T-helper 1 cell treated with Interleukin-12 subunit alpha and Interleukin-12 subunit beta and Interleukin-4 antibody, amounts not matched to agents 30 μg/mL and 1 μg/mL, for 36 hours (primary cell): ENCODE data around the gene ANK3.

ENCODE experiments used
- H3K27ac Mint-ChIP-seq: one replicate; pipeline ENCODE4 v1.8.0; 2021; ENCODE audit warnings: mild to moderate bottlenecking, mixed read lengths
- H3K27me3 Mint-ChIP-seq: one replicate; pipeline ENCODE4 v1.8.0; 2021; ENCODE audit warnings: low read depth, mixed read lengths
- H3K36me3 Mint-ChIP-seq: one replicate; pipeline ENCODE4 v1.8.0; 2021; ENCODE audit warnings: low read depth, mixed read lengths
- H3K4me1 Mint-ChIP-seq: one replicate; pipeline ENCODE4 v1.8.0; 2021; ENCODE audit warnings: low read depth, mixed read lengths
- H3K4me3 Mint-ChIP-seq: one replicate; pipeline ENCODE4 v1.8.0; 2021; ENCODE audit warnings: mild to moderate bottlenecking, moderate library complexity, mixed read lengths
- H3K9me3 Mint-ChIP-seq: one replicate; pipeline ENCODE4 v1.8.0; 2021; ENCODE audit warnings: mixed read lengths

ANK3 gene

DNA sequence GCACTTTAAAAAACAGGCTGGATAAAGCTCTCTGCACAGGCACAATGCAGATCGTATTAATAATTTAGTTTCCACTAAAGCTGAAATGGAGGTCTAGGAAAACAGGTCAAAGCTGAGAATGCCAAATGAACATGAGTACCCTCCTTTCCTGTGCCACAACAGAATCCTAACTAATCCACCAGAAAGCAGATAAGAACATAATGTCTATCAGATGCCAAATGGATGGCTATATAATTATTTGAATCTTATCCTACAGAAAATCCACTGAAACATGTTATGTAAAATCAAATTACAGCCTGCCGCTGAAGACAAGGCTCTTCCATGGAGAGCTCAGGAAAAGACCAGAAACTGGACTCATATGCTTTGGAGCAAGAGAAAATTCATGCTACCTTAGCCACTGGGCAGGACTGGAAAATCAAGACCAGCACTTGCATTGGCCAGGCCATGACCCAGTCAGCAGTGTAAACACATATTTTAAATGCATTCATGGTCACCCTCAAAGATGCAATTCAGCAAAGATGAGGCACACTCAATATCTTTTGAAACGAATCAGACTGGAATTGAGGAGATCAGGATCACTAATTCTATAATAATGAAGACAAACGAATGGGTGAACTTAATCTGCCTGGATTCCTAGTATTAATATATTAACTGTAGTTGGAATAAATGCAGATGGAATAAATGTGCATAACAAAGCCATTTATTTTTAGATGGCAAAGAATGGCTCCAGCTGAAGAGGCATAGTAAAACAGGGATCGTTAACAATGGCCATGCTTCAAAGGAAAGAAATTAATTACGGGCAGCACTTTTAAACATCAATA is 13.2 kb downstream of the ANK3 start:
- H3K4me3 Mint-ChIP-seq = no peak overlapping the region
- peaks cover 6% of the 10 kb centered on the region for H3K4me1 Mint-ChIP-seq
- no peaks in the 10 kb centered on the region for H3K27me3 Mint-ChIP-seq
- no peaks in the 10 kb centered on the region for H3K9me3 Mint-ChIP-seq
- H3K36me3 Mint-ChIP-seq = peaks cover 4% of the 10 kb centered on the region
- no peak overlapping the region for H3K27ac Mint-ChIP-seq

DNA sequence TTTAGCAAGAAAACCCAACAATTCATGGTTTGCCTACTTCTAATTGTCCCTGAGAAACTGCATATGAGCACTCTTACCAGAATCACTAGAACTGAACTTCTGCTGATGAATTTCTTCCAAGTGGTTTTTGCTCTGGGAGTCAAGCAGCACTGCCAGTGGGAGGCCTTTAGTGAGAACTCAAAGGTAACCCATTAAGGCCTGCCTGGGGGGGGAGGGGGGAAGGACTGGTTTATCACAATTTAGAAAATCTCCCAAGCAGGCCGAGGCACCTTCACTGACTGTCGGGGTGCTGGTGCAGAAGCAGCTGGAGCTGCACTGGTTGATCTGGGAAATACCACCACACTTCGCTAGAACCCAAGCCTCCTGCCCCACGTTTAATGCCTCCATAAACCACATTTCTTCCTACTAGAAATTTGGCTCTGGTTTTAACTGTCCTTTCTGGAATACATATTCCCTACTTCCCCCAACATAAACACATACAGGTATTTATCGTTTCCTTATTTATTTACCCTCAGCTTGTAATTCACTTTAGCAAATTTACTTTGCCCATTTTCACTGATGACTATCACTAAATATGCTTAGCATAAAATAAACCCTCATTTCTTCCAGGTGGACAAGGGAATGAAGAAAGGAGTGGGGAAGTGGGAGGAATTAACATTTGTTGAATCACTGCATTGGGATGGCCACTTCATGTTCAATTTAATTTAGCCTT is 14.2 kb downstream of the ANK3 start:
- no peaks in the 10 kb centered on the region for H3K9me3 Mint-ChIP-seq
- H3K4me3 Mint-ChIP-seq = no peak overlapping the region
- H3K4me1 Mint-ChIP-seq = peaks cover 6% of the 10 kb centered on the region
- no peak overlapping the region for H3K27ac Mint-ChIP-seq
- no peaks in the 10 kb centered on the region for H3K27me3 Mint-ChIP-seq
- H3K36me3 Mint-ChIP-seq = peaks cover 4% of the 10 kb centered on the region

DNA sequence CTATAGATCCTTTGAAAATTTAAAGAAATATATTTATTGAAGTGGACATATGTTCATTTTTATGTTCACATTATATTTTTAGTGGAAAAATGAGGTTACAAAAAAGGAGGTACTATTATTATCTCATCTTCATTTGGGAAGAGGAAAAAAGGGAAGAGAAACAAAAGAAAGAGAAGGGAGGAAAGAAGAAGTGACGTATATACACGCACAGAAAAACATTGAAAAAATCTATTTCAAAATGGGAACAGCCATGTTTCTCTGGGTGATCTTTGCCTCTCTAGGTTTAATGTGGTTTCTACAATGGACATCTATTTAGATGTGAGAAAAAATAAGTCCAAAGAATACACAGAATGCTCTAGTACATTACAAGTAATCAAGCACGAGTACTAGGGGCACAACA is 14.8 kb downstream of the ANK3 start:
- Mint-ChIP-seq H3K4me3 (no peak overlapping the region), H3K27ac (no peak overlapping the region), H3K36me3 (peaks cover 4% of the 10 kb centered on the region), H3K9me3 (no peaks in the 10 kb centered on the region), H3K4me1 (peaks cover 6% of the 10 kb centered on the region), H3K27me3 (no peaks in the 10 kb centered on the region)

DNA sequence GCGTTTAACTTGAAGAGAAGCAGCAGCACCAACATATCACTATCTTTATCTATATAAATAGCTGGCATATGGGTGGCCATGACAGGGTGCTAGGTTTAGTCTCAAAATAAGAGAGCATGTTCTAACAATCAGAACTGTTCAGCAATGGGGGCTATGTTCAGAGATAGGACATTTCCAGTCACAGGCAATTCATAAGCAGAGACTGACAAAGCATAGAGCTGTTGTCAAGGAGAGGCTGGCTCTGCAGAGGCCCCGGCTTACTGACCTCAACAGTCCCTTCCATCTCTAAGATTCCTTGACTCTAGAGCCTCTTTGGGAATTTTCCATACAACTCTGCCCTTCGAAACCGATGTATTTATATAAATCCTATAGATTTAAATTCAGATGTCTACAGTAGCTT is 17.2 kb downstream of the ANK3 start:
- H3K9me3 Mint-ChIP-seq = no peaks in the 10 kb centered on the region
- H3K36me3 Mint-ChIP-seq = peaks cover 4% of the 10 kb centered on the region
- no peak overlapping the region for H3K27ac Mint-ChIP-seq
- H3K4me3 Mint-ChIP-seq = no peak overlapping the region
- H3K27me3 Mint-ChIP-seq = no peaks in the 10 kb centered on the region
- H3K4me1 Mint-ChIP-seq = no peaks in the 10 kb centered on the region

DNA sequence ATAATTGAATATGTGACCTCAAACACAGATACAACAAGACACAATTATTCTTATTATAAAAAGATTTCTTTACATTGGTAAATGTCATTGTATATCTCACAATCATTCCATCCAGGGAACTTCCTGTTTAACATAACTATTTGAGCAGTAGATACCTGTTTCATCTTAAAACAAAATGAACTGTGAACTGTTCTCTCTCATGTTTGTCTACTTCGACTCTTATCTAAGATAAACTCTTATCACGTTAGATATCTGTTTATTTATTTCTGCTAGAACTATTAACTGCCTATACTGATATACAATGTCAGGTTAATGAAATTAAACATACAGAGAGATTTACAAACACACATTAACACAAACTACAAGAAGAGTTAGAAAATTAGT is 20.1 kb downstream of the ANK3 start:
- Mint-ChIP-seq H3K27ac (no peak overlapping the region), H3K9me3 (no peaks in the 10 kb centered on the region), H3K36me3 (peaks cover 4% of the 10 kb centered on the region), H3K4me3 (no peak overlapping the region), H3K27me3 (no peaks in the 10 kb centered on the region), H3K4me1 (no peaks in the 10 kb centered on the region)

DNA sequence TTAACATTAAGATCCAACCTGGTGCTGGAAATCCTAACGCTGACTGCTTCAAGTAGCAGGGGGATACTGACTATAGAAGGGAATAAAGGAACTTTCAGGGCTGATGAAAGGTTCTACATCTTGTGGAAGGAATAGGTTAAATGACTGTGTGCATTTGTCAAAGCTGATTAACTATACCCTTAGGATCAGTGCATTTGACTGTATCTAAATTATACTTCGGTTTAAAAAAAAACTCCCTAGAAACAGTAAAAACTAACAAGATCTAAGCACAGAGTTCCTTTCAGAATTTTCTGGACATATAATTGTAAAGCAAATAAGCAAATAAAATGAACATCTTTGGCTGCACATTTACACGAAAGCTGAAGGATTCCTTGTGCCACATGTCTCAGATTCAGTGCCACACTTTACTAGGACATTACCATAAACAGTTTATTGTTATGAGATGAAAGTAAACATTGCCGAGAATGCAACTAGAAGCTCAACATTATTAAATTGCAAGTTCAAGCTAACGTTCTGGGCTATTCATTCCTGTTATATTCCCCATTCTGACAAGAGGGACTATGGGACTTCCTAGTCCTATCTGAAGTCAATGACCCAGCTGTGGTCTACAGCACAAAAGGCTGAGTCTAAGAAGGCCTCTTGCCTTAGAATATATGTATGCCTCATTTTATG is 20.7 kb downstream of the ANK3 start:
- H3K4me1 Mint-ChIP-seq = no peaks in the 10 kb centered on the region
- no peaks in the 10 kb centered on the region for H3K9me3 Mint-ChIP-seq
- H3K4me3 Mint-ChIP-seq = no peak overlapping the region
- peaks cover 2% of the 10 kb centered on the region for H3K36me3 Mint-ChIP-seq
- no peaks in the 10 kb centered on the region for H3K27me3 Mint-ChIP-seq
- no peak overlapping the region for H3K27ac Mint-ChIP-seq

DNA sequence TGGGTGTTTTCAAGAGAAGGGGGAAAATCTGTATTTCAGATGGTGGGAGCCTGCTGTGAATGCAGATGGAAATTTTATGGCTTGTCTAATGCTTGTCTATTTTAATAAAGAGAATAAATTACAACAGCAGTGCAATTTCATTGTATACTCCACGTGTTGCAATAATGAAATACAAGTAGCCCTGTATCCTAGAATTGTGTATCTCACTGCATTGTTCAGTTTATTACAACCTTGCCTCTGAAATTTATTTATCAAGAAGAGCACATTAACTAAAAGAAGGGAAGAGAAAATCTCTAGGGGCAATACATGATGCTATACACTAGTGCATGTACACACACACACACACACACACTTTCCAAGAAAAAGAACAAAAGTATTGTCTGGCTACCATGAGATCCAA is 21.8 kb downstream of the ANK3 start:
- Mint-ChIP-seq H3K4me1 (no peaks in the 10 kb centered on the region), H3K4me3 (no peak overlapping the region), H3K27ac (no peak overlapping the region), H3K9me3 (no peaks in the 10 kb centered on the region), H3K36me3 (no peaks in the 10 kb centered on the region), H3K27me3 (no peaks in the 10 kb centered on the region)

DNA sequence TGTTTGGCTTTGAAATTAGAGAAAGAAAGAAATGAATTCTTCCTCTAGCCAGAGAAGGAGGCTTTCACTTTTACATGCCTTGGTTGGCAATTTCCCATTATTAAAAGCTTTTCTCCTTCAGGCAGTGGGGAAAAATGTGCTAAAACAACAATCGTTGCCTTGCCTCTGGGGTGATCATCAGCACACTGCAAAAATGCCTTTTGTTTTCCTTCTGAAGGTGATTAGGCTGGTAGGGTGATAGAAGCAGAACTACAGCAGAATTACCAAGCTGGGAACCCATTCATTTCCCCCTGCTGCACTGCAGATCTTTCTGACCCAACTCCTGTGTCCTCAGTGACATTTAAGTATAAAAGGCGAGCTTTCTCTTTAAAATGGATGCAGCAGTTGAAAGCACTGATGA is 22.2 kb downstream of the ANK3 start:
- Mint-ChIP-seq H3K4me1 (no peaks in the 10 kb centered on the region), H3K9me3 (no peaks in the 10 kb centered on the region), H3K36me3 (no peaks in the 10 kb centered on the region), H3K4me3 (no peak overlapping the region), H3K27ac (no peak overlapping the region), H3K27me3 (no peaks in the 10 kb centered on the region)

DNA sequence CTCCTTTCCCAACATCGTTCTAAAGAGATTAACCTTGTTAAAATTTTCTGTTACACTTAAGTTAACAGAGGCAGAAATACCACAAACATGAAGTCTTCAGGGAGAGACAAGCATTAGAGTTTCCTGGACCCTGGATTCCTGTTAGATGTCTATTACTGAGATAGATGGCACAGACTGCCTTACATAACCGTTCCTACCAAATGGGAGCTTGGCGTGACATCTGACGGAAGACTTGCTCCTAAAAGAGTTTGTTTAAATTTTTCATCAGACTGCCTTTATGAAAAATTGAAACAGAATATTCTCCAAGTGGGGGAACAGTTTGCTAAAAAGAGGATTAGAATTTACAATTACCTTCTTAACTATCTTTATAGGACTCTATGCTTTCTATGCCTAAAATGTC is 22.7 kb downstream of the ANK3 start:
- Mint-ChIP-seq H3K4me1 (no peaks in the 10 kb centered on the region), H3K4me3 (no peak overlapping the region), H3K27me3 (no peaks in the 10 kb centered on the region), H3K27ac (no peak overlapping the region), H3K36me3 (no peaks in the 10 kb centered on the region), H3K9me3 (no peaks in the 10 kb centered on the region)

DNA sequence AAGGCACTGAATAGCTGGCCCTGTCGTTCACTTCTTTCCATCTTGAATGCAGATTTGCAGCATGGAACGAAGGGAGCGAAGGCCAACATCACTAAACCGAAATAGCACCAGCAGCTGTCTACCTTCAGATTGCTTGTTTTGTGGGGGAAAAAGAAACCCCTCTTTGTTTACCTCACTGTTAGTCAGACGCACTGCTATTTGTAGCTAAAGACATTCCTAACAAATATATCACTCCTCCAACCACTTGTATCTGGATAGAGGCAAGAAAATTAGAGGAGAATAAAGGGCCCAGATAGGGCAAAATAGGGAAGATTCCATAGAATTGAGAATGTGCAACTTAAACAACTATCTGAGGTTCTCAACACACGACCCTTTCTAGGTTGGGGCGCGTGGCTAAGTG is 26.5 kb downstream of the ANK3 start:
- H3K9me3 Mint-ChIP-seq = no peaks in the 10 kb centered on the region
- H3K4me3 Mint-ChIP-seq = no peak overlapping the region
- no peaks in the 10 kb centered on the region for H3K27me3 Mint-ChIP-seq
- no peak overlapping the region for H3K27ac Mint-ChIP-seq
- no peaks in the 10 kb centered on the region for H3K36me3 Mint-ChIP-seq
- H3K4me1 Mint-ChIP-seq = no peaks in the 10 kb centered on the region

DNA sequence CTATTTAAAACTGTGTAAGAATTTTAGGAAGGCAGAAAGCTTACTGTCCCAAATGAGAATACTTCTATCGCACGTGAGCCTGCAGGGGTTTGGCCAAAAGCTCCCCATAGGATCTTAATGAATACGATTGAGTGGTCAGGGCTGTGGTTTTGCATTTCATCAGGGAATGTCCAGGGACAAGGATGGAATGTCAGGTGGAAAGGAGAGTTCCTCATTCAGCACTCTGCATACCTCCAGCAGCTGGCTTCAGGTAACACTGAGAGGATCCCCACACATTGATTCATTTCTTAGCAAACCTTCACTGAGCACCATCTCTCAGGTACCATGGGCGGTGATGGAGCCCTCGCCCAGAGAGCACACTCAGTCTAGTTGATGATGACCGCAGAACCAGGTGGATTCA is 27.2 kb downstream of the ANK3 start:
- Mint-ChIP-seq H3K27ac (no peak overlapping the region), H3K27me3 (no peaks in the 10 kb centered on the region), H3K9me3 (no peaks in the 10 kb centered on the region), H3K4me3 (no peak overlapping the region), H3K36me3 (no peaks in the 10 kb centered on the region), H3K4me1 (no peaks in the 10 kb centered on the region)

DNA sequence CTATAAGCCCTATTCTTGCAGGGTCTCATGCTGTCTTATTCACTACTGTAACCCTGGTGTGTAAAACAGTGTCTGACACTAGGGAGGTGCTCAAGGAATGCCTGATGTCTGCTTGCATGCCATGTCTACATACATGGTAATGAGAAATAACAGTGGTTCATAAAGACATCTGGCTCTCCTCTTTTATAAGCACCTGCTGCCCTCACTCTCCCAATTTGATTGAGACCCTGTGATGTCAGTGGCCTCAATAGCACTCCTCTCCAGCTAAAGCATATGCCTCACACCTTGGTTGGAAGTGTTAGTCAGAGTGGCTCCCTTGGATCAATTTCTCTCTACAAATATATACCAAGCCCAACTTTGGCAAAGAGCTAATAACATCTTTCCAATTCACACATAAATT is 30.6 kb downstream of the ANK3 start:
- no peaks in the 10 kb centered on the region for H3K4me1 Mint-ChIP-seq
- H3K9me3 Mint-ChIP-seq = no peaks in the 10 kb centered on the region
- H3K27ac Mint-ChIP-seq = no peak overlapping the region
- no peaks in the 10 kb centered on the region for H3K27me3 Mint-ChIP-seq
- no peaks in the 10 kb centered on the region for H3K36me3 Mint-ChIP-seq
- no peak overlapping the region for H3K4me3 Mint-ChIP-seq

DNA sequence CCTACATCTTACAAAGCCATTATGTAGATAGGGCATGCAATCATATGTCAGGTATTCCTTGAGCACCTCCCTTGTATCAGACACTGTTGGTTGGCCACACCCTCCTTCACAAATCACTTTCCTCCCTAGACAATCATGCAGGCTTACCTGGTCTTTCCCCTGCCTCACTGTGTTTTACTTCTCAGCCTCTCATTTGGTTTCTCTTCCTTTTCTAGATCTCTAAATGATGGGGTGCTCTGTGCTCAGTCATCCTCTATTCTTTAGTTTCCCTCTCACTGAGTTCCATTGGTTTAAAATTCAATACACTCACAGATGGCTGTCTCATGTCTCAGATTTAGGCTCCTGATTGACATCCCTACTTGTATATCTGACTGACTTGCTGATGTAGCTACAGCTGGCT is 31.4 kb downstream of the ANK3 start:
- Mint-ChIP-seq H3K4me3 (no peak overlapping the region), H3K9me3 (no peaks in the 10 kb centered on the region), H3K4me1 (peaks cover 2% of the 10 kb centered on the region), H3K27me3 (no peaks in the 10 kb centered on the region), H3K36me3 (no peaks in the 10 kb centered on the region), H3K27ac (no peak overlapping the region)

DNA sequence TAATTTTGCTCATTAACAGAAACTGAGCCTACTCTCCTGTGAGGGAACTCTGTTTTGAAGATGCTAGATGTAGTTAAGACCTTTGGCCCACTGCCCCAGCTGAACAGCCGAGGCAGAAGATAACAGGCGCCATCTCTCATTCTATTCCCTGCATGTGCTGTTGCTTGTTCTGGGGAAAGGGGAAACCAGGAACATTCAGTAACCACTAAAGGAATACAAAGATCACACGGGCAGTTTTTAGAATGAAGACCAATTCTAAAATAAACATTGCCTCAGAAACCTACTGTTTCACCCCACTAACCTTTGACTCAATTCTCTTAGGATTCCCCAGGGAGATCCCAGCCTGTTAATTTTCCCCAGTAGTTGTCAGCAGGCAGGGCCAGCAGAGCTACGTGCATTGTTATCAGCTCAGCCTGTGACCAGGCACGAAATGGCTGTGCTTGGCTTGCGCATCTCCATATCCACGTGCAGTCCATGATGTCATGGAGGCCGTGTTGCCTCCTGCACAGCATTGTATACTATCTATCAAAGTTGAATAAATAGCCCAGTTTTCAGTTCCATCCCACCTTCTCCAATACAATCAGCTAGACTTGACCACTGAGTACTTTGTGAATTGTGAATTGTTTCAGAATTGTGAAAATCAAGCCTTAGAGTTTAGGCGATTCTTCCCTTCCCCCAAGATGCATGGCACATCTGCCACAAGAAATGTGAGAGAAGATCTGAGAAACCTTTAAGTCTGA is 36.0 kb downstream of the ANK3 start:
- H3K27ac Mint-ChIP-seq = no peak overlapping the region
- no peaks in the 10 kb centered on the region for H3K36me3 Mint-ChIP-seq
- no peak overlapping the region for H3K4me3 Mint-ChIP-seq
- H3K4me1 Mint-ChIP-seq = peaks cover 2% of the 10 kb centered on the region
- H3K27me3 Mint-ChIP-seq = no peaks in the 10 kb centered on the region
- H3K9me3 Mint-ChIP-seq = no peaks in the 10 kb centered on the region
